ENCODE data around the gene ASTN2. TPM values are rescaled to one million over a fixed set of nuclear protein-coding genes. Genes with fewer than 3 reads are reported as not detected.

The ASTN2 gene
- total and polyA plus RNA-seq, 2 donors (not counting 3 experiments of a cell fraction or from before 2014, with no cell fraction given) = 1.0 to 1.9 TPM

DNA sequence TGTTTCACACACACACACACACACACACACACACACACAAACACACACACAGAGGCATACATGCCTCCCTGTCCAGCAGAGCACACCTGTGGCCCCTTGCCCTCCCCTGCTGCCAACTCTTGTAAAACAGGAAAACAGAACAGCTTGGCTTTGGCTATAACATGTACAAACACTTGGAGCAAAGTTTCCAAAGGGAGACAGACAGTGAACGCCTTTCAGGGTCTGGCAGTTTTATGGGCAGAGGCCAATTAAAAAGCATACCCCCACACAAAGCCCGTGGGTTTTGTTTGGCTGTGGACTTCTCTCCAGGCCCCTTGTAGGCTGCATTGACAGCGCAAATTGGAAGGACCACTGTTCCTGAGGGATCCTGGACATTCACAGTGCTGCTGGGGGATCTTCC is 995.7 kb downstream of the ASTN2 start:
- H3K9ac ChIP-seq (replicated peaks; ENCODE audit: extremely low read depth, insufficient read depth, low read length) = no peak overlapping the region
- ChIA-PET POLR2A (no interaction called here), CTCF (no interaction called here)
- no peaks in the 10 kb centered on the region for H3K9me3 ChIP-seq (replicated peaks; ENCODE audit: control insufficient read depth, insufficient read depth, low read length)
- dilution Hi-C loops (cut with MboI; ENCODE audit: extremely low pct_ligation_motif_present, low sequenced_read_pairs) = no loop called here
- FAIRE-seq (no peak), DNase-seq (ENCODE audit: low read depth, low spot score) (no peak)
- TF ChIP-seq POLR2A (IDR thresholded peaks at IDR 0.05; ENCODE audit: low read depth, low read length) (no peak), POLR2AphosphoS5 (IDR thresholded peaks at IDR 0.05; ENCODE audit: insufficient read depth, low read depth, low read length) (no peak), MYC (IDR thresholded peaks at IDR 0.05; ENCODE audit: low read depth, low read length) (no peak), EZH2 (IDR thresholded peaks at IDR 0.05; ENCODE audit: borderline replicate concordance, low read depth, low read length, severe bottlenecking) (no peak), JUN (IDR thresholded peaks at IDR 0.05; ENCODE audit: borderline replicate concordance, insufficient read depth, insufficient read length, low read depth) (no peak), FOS (IDR thresholded peaks at IDR 0.05; ENCODE audit: borderline replicate concordance, insufficient read depth, low read length) (no peak), GATA2 (IDR thresholded peaks at IDR 0.05; ENCODE audit: insufficient read depth, insufficient read length, low read depth, low read length) (no peak)
- TF ChIP-seq, protein P1, sequence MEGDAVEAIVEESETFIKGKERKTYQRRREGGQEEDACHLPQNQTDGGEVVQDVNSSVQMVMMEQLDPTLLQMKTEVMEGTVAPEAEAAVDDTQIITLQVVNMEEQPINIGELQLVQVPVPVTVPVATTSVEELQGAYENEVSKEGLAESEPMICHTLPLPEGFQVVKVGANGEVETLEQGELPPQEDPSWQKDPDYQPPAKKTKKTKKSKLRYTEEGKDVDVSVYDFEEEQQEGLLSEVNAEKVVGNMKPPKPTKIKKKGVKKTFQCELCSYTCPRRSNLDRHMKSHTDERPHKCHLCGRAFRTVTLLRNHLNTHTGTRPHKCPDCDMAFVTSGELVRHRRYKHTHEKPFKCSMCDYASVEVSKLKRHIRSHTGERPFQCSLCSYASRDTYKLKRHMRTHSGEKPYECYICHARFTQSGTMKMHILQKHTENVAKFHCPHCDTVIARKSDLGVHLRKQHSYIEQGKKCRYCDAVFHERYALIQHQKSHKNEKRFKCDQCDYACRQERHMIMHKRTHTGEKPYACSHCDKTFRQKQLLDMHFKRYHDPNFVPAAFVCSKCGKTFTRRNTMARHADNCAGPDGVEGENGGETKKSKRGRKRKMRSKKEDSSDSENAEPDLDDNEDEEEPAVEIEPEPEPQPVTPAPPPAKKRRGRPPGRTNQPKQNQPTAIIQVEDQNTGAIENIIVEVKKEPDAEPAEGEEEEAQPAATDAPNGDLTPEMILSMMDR (IDR thresholded peaks at IDR 0.05; ENCODE audit: extremely low read depth in 1 of 2, insufficient read depth in 1 of 2, low read depth in 1 of 2, low read length in 2 of 2) = no peak
- TF ChIP-seq, protein P2, sequence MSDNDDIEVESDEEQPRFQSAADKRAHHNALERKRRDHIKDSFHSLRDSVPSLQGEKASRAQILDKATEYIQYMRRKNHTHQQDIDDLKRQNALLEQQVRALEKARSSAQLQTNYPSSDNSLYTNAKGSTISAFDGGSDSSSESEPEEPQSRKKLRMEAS (IDR thresholded peaks at IDR 0.05; ENCODE audit: insufficient read depth, insufficient read length) = no peak
- H2AFZ ChIP-seq (ENCODE audit: low read depth, low read length) = no peak overlapping the region
- H3K79me2 ChIP-seq (ENCODE audit: control insufficient read depth, insufficient read depth, low read length) = no peaks in the 10 kb centered on the region
- H3K4me2 ChIP-seq (ENCODE audit: insufficient read depth, low read length) = no peak overlapping the region
- no peaks in the 10 kb centered on the region for H3K27me3 ChIP-seq (ENCODE audit: control insufficient read depth in 2 of 2, insufficient read depth in 2 of 2, low read length in 2 of 2)
- intact Hi-C loops (cut with micrococcal nuclease) = no loop called here
- H3K4me3 ChIP-seq (replicated peaks in 1 of 3; ENCODE audit: insufficient read depth in 1 of 3, low read depth in 1 of 3, low read length in 3 of 3) = no peak overlapping the region
- no peak overlapping the region for H3K27ac ChIP-seq (ENCODE audit: insufficient read depth, low read depth, low read length)
- H3K9me1 ChIP-seq (replicated peaks; ENCODE audit: control insufficient read depth, extremely low read depth, insufficient read depth, low read length) = no peaks in the 10 kb centered on the region
- no peaks in the 10 kb centered on the region for H4K20me1 ChIP-seq (replicated peaks; ENCODE audit: control insufficient read depth, extremely low read depth, insufficient read depth, low read length)
- BruUV-seq (replicated peaks) = no TSS peak
- no peaks in the 10 kb centered on the region for H3K4me1 ChIP-seq (ENCODE audit: control insufficient read depth, extremely low read depth, insufficient read depth, low read length)
- H3K36me3 ChIP-seq (ENCODE audit: control insufficient read depth in 2 of 2, extremely low read depth in 1 of 2, insufficient read depth in 2 of 2, low read length in 2 of 2) = no peaks in the 10 kb centered on the region

All from endothelial cell of umbilical vein (primary cell).